HG02885 (cell line): ENCODE results near the gene GRIA4.
"Not testable (repeated sequence)": the region's sequence is repeated elsewhere in the genome, so short reads cannot be mapped to it uniquely, and the experiment has no call there.

Experiments used
- ATAC-seq: cut with Tn5 transposase; IDR thresholded peaks from one replicate; pipeline ENCODE4 v1.9.1; 2021; ENCODE audit warnings: mild to moderate bottlenecking; ENCODE audit not compliant: unreplicated experiment, poor library complexity

Gene GRIA4

DNA sequence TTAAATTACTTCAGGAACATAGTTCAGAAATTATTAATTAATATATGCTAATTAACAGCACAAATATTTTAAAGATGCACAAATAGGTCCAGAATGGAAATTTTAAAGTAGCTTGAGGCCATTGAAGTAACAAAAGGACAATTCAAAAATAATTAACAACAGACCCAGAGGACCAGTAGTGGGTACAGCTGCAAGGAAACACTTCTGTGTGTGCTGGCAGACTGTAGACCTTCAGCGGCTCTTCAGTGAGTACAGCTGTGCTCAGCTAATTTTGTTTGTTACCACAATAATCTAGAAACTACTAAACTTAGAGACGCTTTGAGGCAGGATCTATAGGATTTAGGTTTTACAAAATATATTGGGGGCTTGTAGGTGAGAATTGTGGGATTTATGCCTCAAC is 103.8 kb downstream of the GRIA4 start:
- ATAC-seq = no peak

GRCh38 chr11:105718641-105719040 is 108.8 kb downstream of the GRIA4 start:
- ATAC-seq = no peak

DNA sequence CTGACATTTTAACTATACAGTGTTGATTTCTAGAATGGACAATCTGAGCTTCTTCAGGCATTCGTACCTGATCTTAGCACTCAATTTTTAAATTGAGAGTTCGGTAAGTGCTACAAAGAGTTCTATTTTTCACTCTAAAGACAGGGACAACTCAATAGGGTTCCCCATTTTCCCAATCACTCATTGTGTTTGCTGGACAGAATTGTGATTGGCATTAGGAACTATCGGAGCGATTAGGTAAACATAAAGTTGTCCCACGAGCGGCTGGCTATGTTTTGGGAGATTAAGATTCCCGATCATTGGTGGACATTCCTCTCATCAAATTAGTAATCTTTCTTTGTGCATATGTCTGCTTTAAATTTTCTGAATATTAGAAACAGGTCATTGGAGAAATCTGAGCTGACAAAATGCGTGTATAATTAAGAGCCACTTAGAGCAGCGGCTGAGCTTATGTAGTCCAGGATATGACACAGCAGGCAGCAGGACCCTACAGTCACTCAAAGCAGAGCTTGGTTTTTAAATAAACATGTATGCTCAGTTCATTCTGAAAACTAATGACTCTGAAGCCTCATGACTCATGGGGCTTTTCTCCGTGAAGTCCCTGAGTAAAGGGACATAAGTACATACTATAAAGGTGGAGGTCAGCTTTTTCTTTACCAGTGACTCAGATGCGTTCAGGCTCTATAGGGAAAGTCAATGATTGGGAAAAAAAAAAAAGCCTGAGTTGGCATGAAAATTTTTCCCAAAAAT is 109.4 kb downstream of the GRIA4 start:
- peak; percentile 86 for ATAC-seq

DNA sequence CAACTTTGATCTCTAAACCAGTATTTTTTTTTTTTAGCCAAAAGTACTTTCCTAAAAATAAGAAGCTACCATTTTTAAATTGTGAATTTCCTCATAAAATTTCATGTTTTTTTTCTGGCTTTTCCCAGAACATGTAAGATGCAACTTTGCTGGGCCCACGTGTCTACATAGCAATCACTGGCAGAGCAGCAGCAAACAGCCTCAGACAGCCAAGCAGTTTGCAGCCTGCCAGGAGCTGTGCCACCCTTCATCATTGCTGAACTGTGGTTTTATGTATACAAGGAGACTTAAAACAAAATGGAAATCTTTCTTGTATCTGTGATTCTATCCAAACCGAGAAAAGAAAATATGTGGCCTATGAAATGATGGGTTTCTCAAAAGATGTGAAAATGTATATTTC is 110.2 kb downstream of the GRIA4 start:
- no peak for ATAC-seq

GRCh38 chr11:105723269-105723668 is 113.4 kb downstream of the GRIA4 start:
- ATAC-seq = no peak

DNA sequence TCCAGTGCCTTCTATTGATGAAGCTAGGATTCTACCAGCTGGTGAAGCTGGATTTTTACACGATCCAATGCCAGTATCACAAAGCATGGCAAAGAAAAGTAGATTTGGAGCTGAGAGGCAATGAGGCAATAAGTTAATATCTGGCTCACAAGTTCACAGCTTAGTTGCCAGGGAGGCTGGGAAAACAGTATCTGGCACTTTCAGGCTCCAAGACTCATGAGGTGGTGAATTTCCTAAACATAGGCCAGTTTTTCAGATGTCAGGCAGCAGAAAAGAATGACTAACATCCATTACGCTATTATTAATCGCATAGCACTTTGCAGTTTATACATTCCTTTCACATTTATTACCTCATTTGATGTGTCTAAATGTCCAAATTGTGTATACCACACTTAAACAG is 122.7 kb downstream of the GRIA4 start:
- no peak for ATAC-seq

DNA sequence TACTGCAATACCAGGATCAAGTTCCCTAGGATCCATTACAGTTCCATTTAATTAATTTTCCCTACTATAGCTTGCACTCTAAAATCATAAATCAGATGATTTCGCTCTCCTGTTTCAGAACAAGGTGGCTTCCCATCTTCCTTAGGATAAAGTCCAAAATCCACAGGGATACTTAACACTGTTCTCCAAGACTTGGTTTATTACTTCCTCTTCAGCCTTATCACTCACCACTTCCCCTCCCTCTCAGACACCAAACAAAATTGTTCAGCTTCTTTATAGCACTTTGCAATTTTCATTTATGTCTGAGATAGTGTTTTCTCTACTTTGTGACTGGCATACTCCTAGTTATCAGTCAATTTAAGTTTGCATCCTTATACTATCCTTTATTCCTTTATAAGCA is 124.6 kb downstream of the GRIA4 start:
- no peak for ATAC-seq

- ATAC-seq = no peak
Observed at GRCh38 chr11:105738251-105738650, 128.4 kb downstream of the GRIA4 start.

GRCh38 chr11:105738986-105739795 is 129.3 kb downstream of the GRIA4 start:
- ATAC-seq = no peak

DNA sequence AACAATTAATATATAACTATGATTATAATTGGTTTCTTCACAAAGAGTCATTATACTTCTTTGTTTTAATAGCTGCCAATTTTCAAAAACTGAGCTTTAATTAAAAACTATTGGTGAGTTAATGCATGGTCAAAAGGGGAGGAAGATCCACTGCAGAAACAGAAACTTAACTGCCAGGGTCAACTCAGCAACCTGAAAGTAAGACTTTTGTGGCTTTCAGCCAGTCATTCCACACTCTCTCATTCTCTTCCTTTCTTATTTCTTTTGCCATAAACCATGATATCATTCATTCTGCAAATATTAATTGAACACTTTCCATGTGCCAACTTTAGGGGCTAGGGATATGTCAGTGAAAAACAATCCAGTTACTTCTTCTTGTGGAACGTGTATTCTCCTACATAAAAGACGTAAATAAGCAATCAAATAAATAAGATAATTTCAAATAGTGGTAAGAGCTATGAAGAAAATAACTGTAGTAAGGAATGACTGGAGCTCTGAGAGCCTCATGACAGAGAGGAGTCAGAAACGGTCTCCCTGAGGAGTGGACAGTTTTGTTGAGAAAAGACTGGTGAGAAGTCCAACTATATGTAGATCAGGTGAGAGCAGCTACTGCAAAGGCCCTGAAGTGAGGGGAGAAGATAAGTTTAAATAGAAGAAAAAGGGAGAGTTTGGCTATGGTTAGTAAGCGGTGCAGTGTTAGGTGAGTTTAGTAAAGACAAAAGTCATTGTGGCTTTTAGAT is 130.5 kb downstream of the GRIA4 start:
- ATAC-seq = peak; percentile 80

GRCh38 chr11:105741488-105742020 is 131.7 kb downstream of the GRIA4 start:
- ATAC-seq = no peak

GRCh38 chr11:105754260-105754659 is 144.4 kb downstream of the GRIA4 start:
- no peak for ATAC-seq

DNA sequence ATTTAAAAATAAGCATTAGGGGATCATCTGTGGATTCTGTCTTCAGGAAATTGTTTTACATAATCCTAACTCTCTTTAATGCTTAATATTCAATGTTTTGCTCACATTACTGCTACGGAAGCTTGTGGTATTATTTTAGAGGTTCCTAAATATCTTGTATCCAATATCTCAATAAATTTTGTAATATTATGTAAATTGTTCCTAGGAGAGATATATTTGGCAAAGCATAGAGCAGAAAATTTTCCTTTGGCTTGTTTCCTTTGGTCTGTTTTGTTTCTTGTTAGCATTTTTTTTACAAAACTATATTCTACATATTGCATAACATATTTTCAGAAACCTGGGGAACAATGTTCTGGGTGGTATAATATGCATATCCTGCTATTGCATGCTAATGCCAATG is 144.8 kb downstream of the GRIA4 start:
- no peak for ATAC-seq

- ATAC-seq = no peak
Observed at GRCh38 chr11:105757107-105757506, 147.2 kb downstream of the GRIA4 start.

GRCh38 chr11:105763594-105763993 is 153.7 kb downstream of the GRIA4 start:
- no peak for ATAC-seq

GRCh38 chr11:105767931-105768330 is 158.1 kb downstream of the GRIA4 start:
- ATAC-seq = no peak

DNA sequence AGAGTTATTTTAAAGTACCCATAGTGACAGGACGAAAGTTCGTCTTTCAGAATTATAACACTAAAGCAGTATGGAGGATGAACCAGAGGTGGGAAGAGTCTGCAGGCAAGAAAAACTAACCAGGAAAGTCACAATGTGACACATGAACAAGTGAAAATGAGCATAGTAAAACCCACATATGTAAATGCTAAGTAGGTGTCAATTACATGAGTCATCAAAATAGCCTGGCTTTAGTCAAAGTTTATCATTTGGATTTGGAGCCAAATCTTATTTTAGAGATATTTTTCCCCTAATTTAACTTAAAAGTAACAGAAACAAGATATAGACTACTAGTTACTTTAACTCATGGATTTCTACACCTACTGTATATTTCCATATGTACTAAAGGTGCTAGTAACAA is 159.8 kb downstream of the GRIA4 start:
- ATAC-seq = no peak

GRCh38 chr11:105773452-105773851 is 163.6 kb downstream of the GRIA4 start:
- not testable (repeated sequence) for ATAC-seq

GRCh38 chr11:105774899-105775298 is 165.0 kb downstream of the GRIA4 start:
- ATAC-seq = no peak

GRCh38 chr11:105780781-105781525 is 171.1 kb downstream of the GRIA4 start:
- no peak for ATAC-seq
